GM10847 (cell line): ENCODE measurements around the gene GDF2.

Experiments
- POLR2A ChIP-seq: IDR thresholded peaks from 2 replicates; pipeline ENCODE4 v1.6.1; 2011; ENCODE audit not compliant: insufficient read length; ENCODE audit errors: extremely low read depth

Gene GDF2

GRCh38 chr10:47372726-47373125, 50.5 kb downstream of the GDF2 start:
- TF ChIP-seq POLR2A, result no peak

GRCh38 chr10:47374611-47375536, 52.6 kb downstream of the GDF2 start:
- TF ChIP-seq POLR2A, result no peak

- no peak for TF ChIP-seq POLR2A
These were observed 54.4 kb downstream of the GDF2 start for GRCh38 chr10:47376522-47377220.
